Liver (tissue), 9 donors: ENCODE measurements around the gene MORN3. TPM values are rescaled to one million over a fixed set of nuclear protein-coding genes. Genes with fewer than 3 reads are reported as not detected.

Source experiments
- DNase-seq: peaks from one replicate; pipeline ENCODE4 v3.0.0-alpha.2; 2017; ENCODE audit warnings: low spot score
- H3K27ac ChIP-seq, 2 donors: one replicate each; pipeline ENCODE4 v1.7.0; 2013; ENCODE audit warnings: inconsistent platforms in 2 of 2, low read length in 2 of 2, control low read depth in 1 of 2, low read depth in 1 of 2, mild to moderate bottlenecking in 1 of 2
- H3K27me3 ChIP-seq, 4 donors: one replicate each; pipeline versions ENCODE4 v1.6.1 to v1.7.0; 2013; ENCODE audit warnings: low read length in 3 of 4, inconsistent platforms in 1 of 4, mild to moderate bottlenecking in 1 of 4, moderate library complexity in 1 of 4; ENCODE audit not compliant: control insufficient read depth in 4 of 4, insufficient read depth in 4 of 4
- H3K36me3 ChIP-seq, 4 donors: one replicate each; pipeline versions ENCODE4 v1.6.1 to v1.7.0; 2013; ENCODE audit warnings: low read length in 3 of 4, mild to moderate bottlenecking in 3 of 4, low read depth in 1 of 4, moderate library complexity in 1 of 4; ENCODE audit not compliant: control insufficient read depth in 4 of 4, insufficient read depth in 3 of 4
- H3K4me1 ChIP-seq, 4 donors: one replicate each; pipeline versions ENCODE4 v1.6.1 to v1.7.0; 2013; ENCODE audit warnings: low read length in 3 of 4, mild to moderate bottlenecking in 3 of 4, moderate library complexity in 1 of 4; ENCODE audit not compliant: control insufficient read depth in 4 of 4, insufficient read depth in 4 of 4
- H3K4me3 ChIP-seq, 3 donors: one replicate each; pipeline versions ENCODE4 v1.6.1 to v1.7.0; 2013; ENCODE audit warnings: low read length in 3 of 3, control low read depth in 1 of 3, low read depth in 1 of 3, mild to moderate bottlenecking in 1 of 3
- H3K9ac ChIP-seq, 2 donors: one replicate each; pipeline ENCODE4 v1.7.0; 2013; ENCODE audit warnings: low read length in 2 of 2, mild to moderate bottlenecking in 2 of 2, moderate library complexity in 2 of 2, control low read depth in 1 of 2, low read depth in 1 of 2
- H3K9me3 ChIP-seq, 4 donors: one replicate each; pipeline versions ENCODE4 v1.6.1 to v1.7.0; 2013; ENCODE audit warnings: low read length in 3 of 4; ENCODE audit not compliant: control insufficient read depth in 4 of 4
- FOXA1 ChIP-seq: IDR thresholded peaks from 2 replicates; pipeline ENCODE4 v1.6.1; 2016; ENCODE audit warnings: antibody characterized with exemption
- FOXA2 ChIP-seq: IDR thresholded peaks from 2 replicates; pipeline ENCODE4 v1.6.1; 2016; ENCODE audit warnings: antibody characterized with exemption
- GABPA ChIP-seq, 2 donors: IDR thresholded peaks in 1 of 2; conservative IDR thresholded peaks in 1 of 2; 2 replicates each; pipeline ENCODE4 v1.6.1; 2016; ENCODE audit warnings: antibody characterized with exemption in 2 of 2, mild to moderate bottlenecking in 1 of 2, moderate library complexity in 1 of 2
- HNF4A ChIP-seq, 2 donors: conservative IDR thresholded peaks; 2 replicates each; pipeline ENCODE4 v1.6.1; 2016; ENCODE audit warnings: antibody characterized with exemption in 2 of 2, mild to moderate bottlenecking in 2 of 2
- HNF4G ChIP-seq: IDR thresholded peaks from 2 replicates; pipeline ENCODE4 v1.6.1; 2016; ENCODE audit warnings: antibody characterized with exemption
- JUND ChIP-seq, 2 donors: IDR thresholded peaks; 2 replicates each; pipeline ENCODE4 v1.6.1; 2016; ENCODE audit warnings: antibody characterized with exemption in 2 of 2
- NR2F2 ChIP-seq: IDR thresholded peaks from 2 replicates; pipeline ENCODE4 v1.6.1; 2016; ENCODE audit warnings: antibody characterized with exemption
- RAD21 ChIP-seq, 2 donors: IDR thresholded peaks; 2 replicates each; pipeline ENCODE4 v1.6.1; 2016; ENCODE audit warnings: antibody characterized with exemption in 2 of 2, mild to moderate bottlenecking in 2 of 2
- SP1 ChIP-seq: IDR thresholded peaks from 2 replicates; pipeline ENCODE4 v1.6.1; 2018; ENCODE audit warnings: antibody characterized with exemption, mild to moderate bottlenecking
- TAF1 ChIP-seq: conservative IDR thresholded peaks from 2 replicates; pipeline ENCODE4 v1.6.1; 2016; ENCODE audit warnings: antibody characterized with exemption, mild to moderate bottlenecking
- YY1 ChIP-seq: IDR thresholded peaks from 2 replicates; pipeline ENCODE4 v1.6.1; 2016; ENCODE audit warnings: antibody characterized with exemption, mild to moderate bottlenecking
- WGBS: extraction: QIAGEN DNeasy Blood & Tissue Kit; methylation state at CpG from one replicate; pipeline ENCODE4 v1.1.7; 2013; 5-methylcytosine and 5-hydroxymethylcytosine counted together
- polyA plus RNA-seq, 2 donors: library from polyadenylated mRNA; stranded (reverse) in 1 of 2; unstranded in 1 of 2; fragments of 200-250 nt in 1 of 2; fragments of >200 nt in 1 of 2; fragmentation: Nextera tagmentation in 1 of 2; extraction: Ambion mirVana in 1 of 2; gene quantifications; one replicate each; pipeline versions ENCODE4 v1.2.1 to v1.2.3, GENCODE V29; 2013 to 2015
- total RNA-seq, 2 donors: library from RNA; depleted of rRNA; stranded (reverse); fragments of >200 nt; gene quantifications; one replicate each; pipeline ENCODE4 v1.2.3, GENCODE V29; 2014
- TF ChIP-seq, protein P1 (sequence below): IDR thresholded peaks from 2 replicates; pipeline ENCODE4 v1.6.1; 2016; ENCODE audit warnings: antibody characterized with exemption
- TF ChIP-seq, protein P2 (sequence below): fragments of 150-350 bp; IDR thresholded peaks from 2 replicates; pipeline ENCODE4 v1.5.1; 2017; ENCODE audit warnings: improper control_type of control experiment, low read depth, low read length; ENCODE audit not compliant: missing input control
- TF ChIP-seq, protein P3 (sequence below): IDR thresholded peaks from 2 replicates; pipeline ENCODE4 v1.6.1; 2016; ENCODE audit warnings: antibody characterized with exemption
- TF ChIP-seq, protein P4 (sequence below): IDR thresholded peaks from 2 replicates; pipeline ENCODE4 v1.6.1; 2016; ENCODE audit warnings: antibody characterized with exemption, mild to moderate bottlenecking
- TF ChIP-seq, protein P5 (sequence below): IDR thresholded peaks from 2 replicates; pipeline ENCODE4 v1.6.1; 2016; ENCODE audit warnings: antibody characterized with exemption
- donor health status: healthy.
- donor health status: healthy.
- donor health status: healthy.
- donor health status: healthy.
- donor health status: healthy.

Gene MORN3
- total and polyA plus RNA-seq, 4 donors = 0.05 to 0.13 (median 0.07) TPM

DNA sequence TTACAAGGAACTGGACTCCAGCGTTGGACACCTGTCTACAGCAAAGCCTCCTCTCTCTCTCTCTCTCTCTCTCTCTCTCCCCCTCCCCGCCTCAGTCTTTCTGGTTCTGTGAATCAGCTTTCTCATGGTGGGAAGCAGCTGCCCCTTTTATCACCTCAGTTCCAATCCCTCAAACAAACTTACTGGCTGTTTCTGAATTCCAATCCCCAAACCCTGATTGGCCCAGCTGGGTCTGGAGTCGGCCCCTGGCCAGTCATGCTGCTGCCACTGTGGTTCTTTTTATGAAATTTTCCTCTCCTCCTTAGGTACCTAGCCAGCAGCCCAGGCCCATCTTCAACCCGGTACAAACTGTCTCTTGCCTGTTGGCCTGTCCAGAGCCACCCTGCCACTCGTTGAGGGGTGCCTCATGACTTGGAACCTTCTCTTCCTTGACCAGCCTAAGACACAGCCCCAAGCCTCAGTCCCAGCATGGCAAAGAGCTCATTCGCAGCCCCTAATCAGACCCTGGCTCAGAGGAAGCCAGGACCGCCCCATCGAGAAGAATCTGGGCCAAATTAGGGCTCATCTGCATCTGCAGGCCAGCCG is 9.4 kb upstream of the MORN3 start:
- no peak for DNase-seq

DNA sequence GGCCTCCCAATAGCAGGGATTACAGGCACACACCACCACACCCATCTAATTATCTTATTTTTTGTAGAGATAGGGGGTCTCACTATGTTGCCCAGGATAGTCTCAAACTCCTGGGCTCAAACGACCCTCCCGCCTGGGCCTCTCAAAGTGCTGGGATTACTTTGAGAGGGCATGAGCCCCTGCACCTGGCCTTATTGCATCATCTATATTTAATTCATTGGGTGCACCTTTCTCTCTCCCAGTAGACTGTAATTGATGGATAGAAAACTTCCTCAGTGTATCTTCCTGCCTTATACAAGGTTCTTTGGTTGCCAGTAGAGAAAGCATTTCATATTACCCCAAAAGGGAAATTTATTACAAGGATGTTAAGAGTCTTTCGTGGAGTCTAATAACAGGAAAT is 8.9 kb upstream of the MORN3 start:
- H3K27me3 ChIP-seq = no peaks in the 10 kb centered on the region
- 89% methylated on average over 3 of the region's 3 CpGs for WGBS
- H3K4me3 ChIP-seq = no peak overlapping the region
- H3K9ac ChIP-seq = no peak overlapping the region
- no peaks in the 10 kb centered on the region for H3K36me3 ChIP-seq
- no peaks in the 10 kb centered on the region for H3K9me3 ChIP-seq
- peaks cover 0 to 1% (median 0%) of the 10 kb centered on the region in 4 donors for H3K4me1 ChIP-seq
- no peak for DNase-seq
- no peak overlapping the region for H3K27ac ChIP-seq
- TF ChIP-seq SP1 = no peak
- no peak for TF ChIP-seq HNF4G
- TF ChIP-seq, protein P1, sequence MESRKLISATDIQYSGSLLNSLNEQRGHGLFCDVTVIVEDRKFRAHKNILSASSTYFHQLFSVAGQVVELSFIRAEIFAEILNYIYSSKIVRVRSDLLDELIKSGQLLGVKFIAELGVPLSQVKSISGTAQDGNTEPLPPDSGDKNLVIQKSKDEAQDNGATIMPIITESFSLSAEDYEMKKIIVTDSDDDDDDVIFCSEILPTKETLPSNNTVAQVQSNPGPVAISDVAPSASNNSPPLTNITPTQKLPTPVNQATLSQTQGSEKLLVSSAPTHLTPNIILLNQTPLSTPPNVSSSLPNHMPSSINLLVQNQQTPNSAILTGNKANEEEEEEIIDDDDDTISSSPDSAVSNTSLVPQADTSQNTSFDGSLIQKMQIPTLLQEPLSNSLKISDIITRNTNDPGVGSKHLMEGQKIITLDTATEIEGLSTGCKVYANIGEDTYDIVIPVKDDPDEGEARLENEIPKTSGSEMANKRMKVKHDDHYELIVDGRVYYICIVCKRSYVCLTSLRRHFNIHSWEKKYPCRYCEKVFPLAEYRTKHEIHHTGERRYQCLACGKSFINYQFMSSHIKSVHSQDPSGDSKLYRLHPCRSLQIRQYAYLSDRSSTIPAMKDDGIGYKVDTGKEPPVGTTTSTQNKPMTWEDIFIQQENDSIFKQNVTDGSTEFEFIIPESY = no peak
- TF ChIP-seq YY1 = no peak
- TF ChIP-seq RAD21 (IDR thresholded peaks at IDR 0.05) = no peak
- TF ChIP-seq JUND (IDR thresholded peaks at IDR 0.05) = no peak
- TF ChIP-seq TAF1 = no peak
- TF ChIP-seq, protein P2, sequence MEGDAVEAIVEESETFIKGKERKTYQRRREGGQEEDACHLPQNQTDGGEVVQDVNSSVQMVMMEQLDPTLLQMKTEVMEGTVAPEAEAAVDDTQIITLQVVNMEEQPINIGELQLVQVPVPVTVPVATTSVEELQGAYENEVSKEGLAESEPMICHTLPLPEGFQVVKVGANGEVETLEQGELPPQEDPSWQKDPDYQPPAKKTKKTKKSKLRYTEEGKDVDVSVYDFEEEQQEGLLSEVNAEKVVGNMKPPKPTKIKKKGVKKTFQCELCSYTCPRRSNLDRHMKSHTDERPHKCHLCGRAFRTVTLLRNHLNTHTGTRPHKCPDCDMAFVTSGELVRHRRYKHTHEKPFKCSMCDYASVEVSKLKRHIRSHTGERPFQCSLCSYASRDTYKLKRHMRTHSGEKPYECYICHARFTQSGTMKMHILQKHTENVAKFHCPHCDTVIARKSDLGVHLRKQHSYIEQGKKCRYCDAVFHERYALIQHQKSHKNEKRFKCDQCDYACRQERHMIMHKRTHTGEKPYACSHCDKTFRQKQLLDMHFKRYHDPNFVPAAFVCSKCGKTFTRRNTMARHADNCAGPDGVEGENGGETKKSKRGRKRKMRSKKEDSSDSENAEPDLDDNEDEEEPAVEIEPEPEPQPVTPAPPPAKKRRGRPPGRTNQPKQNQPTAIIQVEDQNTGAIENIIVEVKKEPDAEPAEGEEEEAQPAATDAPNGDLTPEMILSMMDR = no peak

More for the DNA sequence above, 9.4 kb upstream of the MORN3 start:
- Histone ChIP-seq H3K9me3 (no peaks in the 10 kb centered on the region), H3K36me3 (no peaks in the 10 kb centered on the region), H3K27ac (no peak overlapping the region), H3K4me1 (no peaks in the 10 kb centered on the region), H3K27me3 (no peaks in the 10 kb centered on the region), H3K4me3 (no peak overlapping the region), H3K9ac (no peak overlapping the region)
- TF ChIP-seq, protein P3, sequence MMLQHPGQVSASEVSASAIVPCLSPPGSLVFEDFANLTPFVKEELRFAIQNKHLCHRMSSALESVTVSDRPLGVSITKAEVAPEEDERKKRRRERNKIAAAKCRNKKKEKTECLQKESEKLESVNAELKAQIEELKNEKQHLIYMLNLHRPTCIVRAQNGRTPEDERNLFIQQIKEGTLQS = no peak
- TF ChIP-seq RAD21 (IDR thresholded peaks at IDR 0.05) (no peak), HNF4G (no peak), FOXA1 (no peak), NR2F2 (no peak), GABPA (IDR thresholded peaks at IDR 0.05 in 1 of 2, conservative IDR thresholded peaks at IDR 0.05 in 1 of 2) (no peak), YY1 (no peak), HNF4A (conservative IDR thresholded peaks at IDR 0.05) (no peak), SP1 (no peak), FOXA2 (no peak)
- TF ChIP-seq, protein P1 = no peak
- TF ChIP-seq, protein P4, sequence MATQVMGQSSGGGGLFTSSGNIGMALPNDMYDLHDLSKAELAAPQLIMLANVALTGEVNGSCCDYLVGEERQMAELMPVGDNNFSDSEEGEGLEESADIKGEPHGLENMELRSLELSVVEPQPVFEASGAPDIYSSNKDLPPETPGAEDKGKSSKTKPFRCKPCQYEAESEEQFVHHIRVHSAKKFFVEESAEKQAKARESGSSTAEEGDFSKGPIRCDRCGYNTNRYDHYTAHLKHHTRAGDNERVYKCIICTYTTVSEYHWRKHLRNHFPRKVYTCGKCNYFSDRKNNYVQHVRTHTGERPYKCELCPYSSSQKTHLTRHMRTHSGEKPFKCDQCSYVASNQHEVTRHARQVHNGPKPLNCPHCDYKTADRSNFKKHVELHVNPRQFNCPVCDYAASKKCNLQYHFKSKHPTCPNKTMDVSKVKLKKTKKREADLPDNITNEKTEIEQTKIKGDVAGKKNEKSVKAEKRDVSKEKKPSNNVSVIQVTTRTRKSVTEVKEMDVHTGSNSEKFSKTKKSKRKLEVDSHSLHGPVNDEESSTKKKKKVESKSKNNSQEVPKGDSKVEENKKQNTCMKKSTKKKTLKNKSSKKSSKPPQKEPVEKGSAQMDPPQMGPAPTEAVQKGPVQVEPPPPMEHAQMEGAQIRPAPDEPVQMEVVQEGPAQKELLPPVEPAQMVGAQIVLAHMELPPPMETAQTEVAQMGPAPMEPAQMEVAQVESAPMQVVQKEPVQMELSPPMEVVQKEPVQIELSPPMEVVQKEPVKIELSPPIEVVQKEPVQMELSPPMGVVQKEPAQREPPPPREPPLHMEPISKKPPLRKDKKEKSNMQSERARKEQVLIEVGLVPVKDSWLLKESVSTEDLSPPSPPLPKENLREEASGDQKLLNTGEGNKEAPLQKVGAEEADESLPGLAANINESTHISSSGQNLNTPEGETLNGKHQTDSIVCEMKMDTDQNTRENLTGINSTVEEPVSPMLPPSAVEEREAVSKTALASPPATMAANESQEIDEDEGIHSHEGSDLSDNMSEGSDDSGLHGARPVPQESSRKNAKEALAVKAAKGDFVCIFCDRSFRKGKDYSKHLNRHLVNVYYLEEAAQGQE = no peak
- TF ChIP-seq, protein P5, sequence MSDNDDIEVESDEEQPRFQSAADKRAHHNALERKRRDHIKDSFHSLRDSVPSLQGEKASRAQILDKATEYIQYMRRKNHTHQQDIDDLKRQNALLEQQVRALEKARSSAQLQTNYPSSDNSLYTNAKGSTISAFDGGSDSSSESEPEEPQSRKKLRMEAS = no peak
- TF ChIP-seq, protein P2 = no peak
- WGBS = 80% methylated on average over 9 of the region's 9 CpGs
